OCI-LY1 (cell line): ENCODE measurements around the gene CIDEC.

Source experiments
- H2AFZ ChIP-seq: fragments of 200-600 bp; sonication (generic), shearing (Covaris generic); 2 replicates; pipeline ENCODE4 v1.6.0; 2014; ENCODE audit warnings: antibody characterized with exemption, mild to moderate bottlenecking, low read length
- H3F3A ChIP-seq: fragments of 200-600 bp; sonication (generic), shearing (Covaris generic); 2 replicates; pipeline ENCODE4 v1.6.0; 2014; ENCODE audit warnings: mild to moderate bottlenecking, antibody characterized with exemption, low read length, moderate library complexity; ENCODE audit not compliant: insufficient read depth
- H3K27ac ChIP-seq: fragments of 200-600 bp; sonication (generic); 2 replicates; pipeline ENCODE4 v1.5.1; 2014; ENCODE audit warnings: low read length, mixed run types, mild to moderate bottlenecking, low read depth; ENCODE audit not compliant: poor library complexity, severe bottlenecking
- H3K27me3 ChIP-seq: fragments of 200-600 bp; sonication (generic); 2 replicates; pipeline ENCODE4 v1.6.0; 2014; ENCODE audit warnings: antibody characterized with exemption, mild to moderate bottlenecking, low read length, moderate library complexity; ENCODE audit not compliant: insufficient read depth
- H3K36me3 ChIP-seq: fragments of 200-600 bp; sonication (generic); 2 replicates; pipeline ENCODE4 v1.6.1; 2014; ENCODE audit warnings: mild to moderate bottlenecking, antibody characterized with exemption, low read length, moderate library complexity, mixed read lengths; ENCODE audit not compliant: insufficient read depth
- H3K4me1 ChIP-seq: fragments of 200-600 bp; sonication (generic); 2 replicates; pipeline ENCODE4 v1.5.1; 2014; ENCODE audit warnings: mild to moderate bottlenecking, low read length, moderate library complexity; ENCODE audit not compliant: insufficient read depth, severe bottlenecking
- H3K4me2 ChIP-seq: fragments of 200-600 bp; sonication (generic), shearing (Covaris generic); 2 replicates; pipeline ENCODE4 v1.6.1; 2014; ENCODE audit warnings: low read length
- H3K4me3 ChIP-seq: fragments of 200-600 bp; sonication (generic); 2 replicates; pipeline ENCODE4 v1.5.1; 2014; ENCODE audit warnings: low read length, low read depth, mild to moderate bottlenecking, mixed read lengths; ENCODE audit not compliant: poor library complexity, severe bottlenecking
- H3K79me2 ChIP-seq: fragments of 200-600 bp; shearing (Covaris generic); 2 replicates; pipeline ENCODE4 v1.6.1; 2016; ENCODE audit warnings: mixed run types, low read length, mixed read lengths; ENCODE audit not compliant: insufficient read depth
- H3K9ac ChIP-seq: fragments of 200-600 bp; sonication (generic), shearing (Covaris generic); 2 replicates; pipeline ENCODE4 v1.6.1; 2014; ENCODE audit warnings: mild to moderate bottlenecking, low read length, mixed read lengths
- H3K9me2 ChIP-seq: fragments of 200-600 bp; sonication (generic), shearing (Covaris generic); 2 replicates; pipeline ENCODE4 v1.6.1; 2014; ENCODE audit warnings: low read depth, mild to moderate bottlenecking, low read length, mixed read lengths
- H3K9me3 ChIP-seq: fragments of 200-600 bp; shearing (Covaris generic); 2 replicates; pipeline ENCODE4 v1.6.1; 2014; ENCODE audit warnings: low read length, mixed read lengths
- H4K20me1 ChIP-seq: fragments of 200-600 bp; sonication (generic), shearing (Covaris generic); 2 replicates; pipeline ENCODE4 v1.6.0; 2016; ENCODE audit warnings: mild to moderate bottlenecking, low read length; ENCODE audit not compliant: insufficient read depth
- CTCF ChIP-seq: fragments of 200-600 bp; sonication (generic), shearing (Covaris generic); IDR thresholded peaks from 2 replicates; pipeline ENCODE4 v1.5.1; 2017; ENCODE audit warnings: mild to moderate bottlenecking, antibody characterized with exemption, low read length, moderate library complexity, mixed read lengths
- EZH2 ChIP-seq: fragments of 200-600 bp; sonication (generic), shearing (Covaris generic); IDR thresholded peaks from 2 replicates; pipeline ENCODE4 v1.8.0; 2017; ENCODE audit warnings: borderline replicate concordance, mixed run types, mild to moderate bottlenecking, antibody characterized with exemption, low read length, moderate library complexity, mixed read lengths

The CIDEC gene

GRCh38 chr3:9893739-9894138 lies 13.7 kb upstream of the CIDEC start:
- Histone ChIP-seq H3K9me2 (no peaks in the 10 kb centered on the region), H3K36me3 (peaks cover 30% of the 10 kb centered on the region), H3K79me2 (peaks cover 12% of the 10 kb centered on the region), H2AFZ (no peak overlapping the region), H4K20me1 (no peaks in the 10 kb centered on the region), H3K27me3 (no peaks in the 10 kb centered on the region), H3K4me1 (peaks cover 13% of the 10 kb centered on the region), H3K9me3 (no peaks in the 10 kb centered on the region), H3K27ac (no peak overlapping the region), H3K4me3 (no peak overlapping the region), H3F3A (no peaks in the 10 kb centered on the region), H3K4me2 (no peak overlapping the region), H3K9ac (no peak overlapping the region)
- no peak for TF ChIP-seq CTCF
- TF ChIP-seq EZH2 = no peak

GRCh38 chr3:9891072-9891622 lies 11.1 kb upstream of the CIDEC start:
- no peaks in the 10 kb centered on the region for H3K9me2 ChIP-seq
- no peaks in the 10 kb centered on the region for H4K20me1 ChIP-seq
- H3K4me1 ChIP-seq = peaks cover 13% of the 10 kb centered on the region
- H3K27ac ChIP-seq = peak overlapping the region; percentile 21
- peaks cover 26% of the 10 kb centered on the region for H3K36me3 ChIP-seq
- peaks cover 12% of the 10 kb centered on the region for H3K79me2 ChIP-seq
- no peaks in the 10 kb centered on the region for H3F3A ChIP-seq
- H3K4me3 ChIP-seq = peak overlapping the region; percentile 96
- TF ChIP-seq EZH2 = no peak
- no peak for TF ChIP-seq CTCF
- no peaks in the 10 kb centered on the region for H3K27me3 ChIP-seq
- H3K9ac ChIP-seq = peak overlapping the region; percentile 96
- H3K4me2 ChIP-seq = peak overlapping the region; percentile 74
- no peak overlapping the region for H2AFZ ChIP-seq
- no peaks in the 10 kb centered on the region for H3K9me3 ChIP-seq

- Histone ChIP-seq H4K20me1 (no peaks in the 10 kb centered on the region), H3K79me2 (peaks cover 12% of the 10 kb centered on the region), H3K4me2 (peak within 1 kb of the TSS; percentile 74), H3K9me3 (no peaks in the 10 kb centered on the region), H3K4me1 (peaks cover 13% of the 10 kb centered on the region), H2AFZ (0 out of 2 replicates have a peak within 1 kb of the TSS, but pooled peaks have one; percentile 51), H3K4me3 (peak within 1 kb of the TSS; percentile 96), H3K27ac (peak within 1 kb of the TSS; percentile 21), H3K36me3 (peaks cover 26% of the 10 kb centered on the region), H3K9me2 (no peaks in the 10 kb centered on the region), H3K9ac (peak within 1 kb of the TSS; percentile 96), H3K27me3 (no peaks in the 10 kb centered on the region), H3F3A (no peaks in the 10 kb centered on the region)
- TF ChIP-seq CTCF (no peak), EZH2 (no peak)
These were observed 10.4 kb upstream of the CIDEC start, which contains the start of gene JAGN1 for GRCh38 chr3:9890249-9891071. Gene JAGN1, plus strand, starts transcription at chr3:9890610. Its CDS starts 113 bp downstream, at chr3:9890723.
